ENCODE data around the gene PPEF1. TPM values are rescaled to one million over a fixed set of nuclear protein-coding genes. Genes with fewer than 3 reads are reported as not detected.

The PPEF1 gene
- total RNA-seq, 1 donor from 2014 or later = not detected

- Histone ChIP-seq H3K4me3 (no peak overlapping the region), H3K4me1 (no peaks in the 10 kb centered on the region), H3K27me3 (no peaks in the 10 kb centered on the region), H3K9me3 (no peaks in the 10 kb centered on the region), H3K36me3 (no peaks in the 10 kb centered on the region), H3K27ac (no peak overlapping the region)
- no peak for TF ChIP-seq CTCF (IDR thresholded peaks at IDR 0.05)
- intact Hi-C loops (cut with DNase I) = no loop called here
- DNase-seq (ENCODE audit: low spot score in 2 of 2) = no peak
These were observed 2.4 kb downstream of the PPEF1 start for GRCh38 chrX:18709833-18710232.

GRCh38 chrX:18714910-18715309 lies 7.5 kb downstream of the PPEF1 start:
- intact Hi-C loops (cut with DNase I) = no loop called here
- no peak for DNase-seq (ENCODE audit: low spot score in 2 of 2)
- H3K36me3 ChIP-seq = no peaks in the 10 kb centered on the region
- H3K27me3 ChIP-seq = no peaks in the 10 kb centered on the region
- no peak overlapping the region for H3K27ac ChIP-seq
- no peaks in the 10 kb centered on the region for H3K9me3 ChIP-seq
- TF ChIP-seq CTCF (IDR thresholded peaks at IDR 0.05) = no peak
- H3K4me1 ChIP-seq = no peaks in the 10 kb centered on the region
- H3K4me3 ChIP-seq = no peak overlapping the region

- no peaks in the 10 kb centered on the region for H3K9me3 ChIP-seq
- H3K36me3 ChIP-seq = no peaks in the 10 kb centered on the region
- intact Hi-C loops (cut with DNase I) = no loop called here
- no peaks in the 10 kb centered on the region for H3K4me1 ChIP-seq
- H3K4me3 ChIP-seq = no peak overlapping the region
- no peak for TF ChIP-seq CTCF (IDR thresholded peaks at IDR 0.05)
- DNase-seq (ENCODE audit: low spot score in 2 of 2) = no peak
- H3K27ac ChIP-seq = no peak overlapping the region
- H3K27me3 ChIP-seq = no peaks in the 10 kb centered on the region
These were observed 12.4 kb downstream of the PPEF1 start for GRCh38 chrX:18719852-18720251.

GRCh38 chrX:18721683-18722499 lies 14.4 kb downstream of the PPEF1 start:
- H3K27ac ChIP-seq = peak overlapping the region; percentile 37 to 43
- H3K36me3 ChIP-seq = no peaks in the 10 kb centered on the region
- no peak for TF ChIP-seq CTCF (IDR thresholded peaks at IDR 0.05)

GRCh38 chrX:18722500-18723071 lies 15.1 kb downstream of the PPEF1 start:
- Histone ChIP-seq H3K36me3 (no peaks in the 10 kb centered on the region), H3K4me3 (no peak overlapping the region), H3K27ac (peak overlapping the region in 1 of 2 donors; percentile 37), H3K27me3 (no peaks in the 10 kb centered on the region), H3K4me1 (no peaks in the 10 kb centered on the region), H3K9me3 (no peaks in the 10 kb centered on the region)
- intact Hi-C loops (cut with DNase I) = no loop called here
- DNase-seq (ENCODE audit: low spot score in 2 of 2) = no peak
- no peak for TF ChIP-seq CTCF (IDR thresholded peaks at IDR 0.05)

More at GRCh38 chrX:18721683-18722499, 14.4 kb downstream of the PPEF1 start:
- H3K4me1 ChIP-seq = no peaks in the 10 kb centered on the region
- H3K27me3 ChIP-seq = no peaks in the 10 kb centered on the region
- no peak for DNase-seq (ENCODE audit: low spot score in 2 of 2)
- intact Hi-C loops (cut with DNase I) = no loop called here
- no peak overlapping the region for H3K4me3 ChIP-seq
- no peaks in the 10 kb centered on the region for H3K9me3 ChIP-seq

All from ascending aorta (tissue), 2 donors.